ENCODE measurements around the gene PGS1. TPM values are rescaled to one million over a fixed set of nuclear protein-coding genes. Genes with fewer than 3 reads are reported as not detected.
"Not testable (repeated sequence)": the region's sequence is repeated elsewhere in the genome, so short reads cannot be mapped to it uniquely, and the experiment has no call there.

The PGS1 gene
- total and polyA plus RNA-seq, 2 donors from 2014 or later: 15.6 to 65.4 TPM

GRCh38 chr17:78330570-78331224 is 47.8 kb upstream of the PGS1 start:
- DNase-seq (no peak), FAIRE-seq (no peak)

GRCh38 chr17:78331355-78331754 is 47.1 kb upstream of the PGS1 start:
- H3K27ac ChIP-seq (ENCODE audit: low read depth in 2 of 2, low read length in 2 of 2); H3K36me3 ChIP-seq (ENCODE audit: control insufficient read depth in 2 of 3, insufficient read depth in 3 of 3, low read length in 3 of 3); FAIRE-seq; H3K27me3 ChIP-seq (ENCODE audit: control insufficient read depth, insufficient read depth, low read length); H3K4me1 ChIP-seq (ENCODE audit: control insufficient read depth in 2 of 3, insufficient read depth in 2 of 3, low read depth in 1 of 3, low read length in 3 of 3); H3K9ac ChIP-seq (ENCODE audit: low read length in 3 of 3); intact Hi-C loops (cut with DNase I); H3K9me3 ChIP-seq (ENCODE audit: control insufficient read depth in 2 of 3, insufficient read depth in 1 of 3, low read length in 3 of 3); H3K4me3 ChIP-seq (ENCODE audit: low read length in 3 of 3); DNase-seq: not testable (repeated sequence)

More at GRCh38 chr17:78330570-78331224, 47.8 kb upstream of the PGS1 start:
- Histone ChIP-seq H3K36me3 (ENCODE audit: control insufficient read depth in 2 of 3, insufficient read depth in 3 of 3, low read length in 3 of 3) (no peaks in the 10 kb centered on the region), H3K27ac (ENCODE audit: low read depth in 2 of 2, low read length in 2 of 2) (no peak overlapping the region), H3K9ac (ENCODE audit: low read length in 3 of 3) (no peak overlapping the region), H3K27me3 (ENCODE audit: control insufficient read depth, insufficient read depth, low read length) (no peaks in the 10 kb centered on the region), H3K4me1 (ENCODE audit: control insufficient read depth in 2 of 3, insufficient read depth in 2 of 3, low read depth in 1 of 3, low read length in 3 of 3) (no peaks in the 10 kb centered on the region), H3K9me3 (ENCODE audit: control insufficient read depth in 2 of 3, insufficient read depth in 1 of 3, low read length in 3 of 3) (no peaks in the 10 kb centered on the region), H3K4me3 (ENCODE audit: low read length in 3 of 3) (no peak overlapping the region)
- TF ChIP-seq CTCF (IDR thresholded peaks at IDR 0.05; ENCODE audit: borderline replicate concordance, extremely low read depth, insufficient read depth): no peak
- intact Hi-C loops (cut with DNase I): no loop called here

GRCh38 chr17:78332991-78333390 is 45.5 kb upstream of the PGS1 start:
- TF ChIP-seq CTCF (IDR thresholded peaks at IDR 0.05; ENCODE audit: borderline replicate concordance, extremely low read depth, insufficient read depth): no peak
- no peak for FAIRE-seq
- Histone ChIP-seq H3K27me3 (ENCODE audit: control insufficient read depth, insufficient read depth, low read length) (no peaks in the 10 kb centered on the region), H3K9ac (ENCODE audit: low read length in 3 of 3) (no peak overlapping the region), H3K4me1 (ENCODE audit: control insufficient read depth in 2 of 3, insufficient read depth in 2 of 3, low read depth in 1 of 3, low read length in 3 of 3) (no peaks in the 10 kb centered on the region), H3K4me3 (ENCODE audit: low read length in 3 of 3) (no peak overlapping the region), H3K36me3 (ENCODE audit: control insufficient read depth in 2 of 3, insufficient read depth in 3 of 3, low read length in 3 of 3) (no peaks in the 10 kb centered on the region), H3K9me3 (ENCODE audit: control insufficient read depth in 2 of 3, insufficient read depth in 1 of 3, low read length in 3 of 3) (no peaks in the 10 kb centered on the region), H3K27ac (ENCODE audit: low read depth in 2 of 2, low read length in 2 of 2) (no peak overlapping the region)
- DNase-seq: no peak
- intact Hi-C loops (cut with DNase I): no loop called here

- Histone ChIP-seq H3K27ac (ENCODE audit: low read depth in 2 of 2, low read length in 2 of 2) (no peak overlapping the region), H3K4me1 (ENCODE audit: control insufficient read depth in 2 of 3, insufficient read depth in 2 of 3, low read depth in 1 of 3, low read length in 3 of 3) (no peaks in the 10 kb centered on the region), H3K4me3 (ENCODE audit: low read length in 3 of 3) (no peak overlapping the region), H3K27me3 (ENCODE audit: control insufficient read depth, insufficient read depth, low read length) (no peaks in the 10 kb centered on the region), H3K9ac (ENCODE audit: low read length in 3 of 3) (no peak overlapping the region), H3K36me3 (ENCODE audit: control insufficient read depth in 2 of 3, insufficient read depth in 3 of 3, low read length in 3 of 3) (no peaks in the 10 kb centered on the region), H3K9me3 (ENCODE audit: control insufficient read depth in 2 of 3, insufficient read depth in 1 of 3, low read length in 3 of 3) (no peaks in the 10 kb centered on the region)
- no peak for TF ChIP-seq CTCF (IDR thresholded peaks at IDR 0.05; ENCODE audit: borderline replicate concordance, extremely low read depth, insufficient read depth)
- intact Hi-C loops (cut with DNase I): no loop called here
- DNase-seq (no peak), FAIRE-seq (no peak)
These were observed 43.2 kb upstream of the PGS1 start for GRCh38 chr17:78335209-78335608.

Data from kidney (tissue), 14 donors.